ENCODE data around the gene C17orf75.

GRCh38 chr17:32323046-32323445, 18.9 kb downstream of the C17orf75 start:
- TF ChIP-seq, protein P1, sequence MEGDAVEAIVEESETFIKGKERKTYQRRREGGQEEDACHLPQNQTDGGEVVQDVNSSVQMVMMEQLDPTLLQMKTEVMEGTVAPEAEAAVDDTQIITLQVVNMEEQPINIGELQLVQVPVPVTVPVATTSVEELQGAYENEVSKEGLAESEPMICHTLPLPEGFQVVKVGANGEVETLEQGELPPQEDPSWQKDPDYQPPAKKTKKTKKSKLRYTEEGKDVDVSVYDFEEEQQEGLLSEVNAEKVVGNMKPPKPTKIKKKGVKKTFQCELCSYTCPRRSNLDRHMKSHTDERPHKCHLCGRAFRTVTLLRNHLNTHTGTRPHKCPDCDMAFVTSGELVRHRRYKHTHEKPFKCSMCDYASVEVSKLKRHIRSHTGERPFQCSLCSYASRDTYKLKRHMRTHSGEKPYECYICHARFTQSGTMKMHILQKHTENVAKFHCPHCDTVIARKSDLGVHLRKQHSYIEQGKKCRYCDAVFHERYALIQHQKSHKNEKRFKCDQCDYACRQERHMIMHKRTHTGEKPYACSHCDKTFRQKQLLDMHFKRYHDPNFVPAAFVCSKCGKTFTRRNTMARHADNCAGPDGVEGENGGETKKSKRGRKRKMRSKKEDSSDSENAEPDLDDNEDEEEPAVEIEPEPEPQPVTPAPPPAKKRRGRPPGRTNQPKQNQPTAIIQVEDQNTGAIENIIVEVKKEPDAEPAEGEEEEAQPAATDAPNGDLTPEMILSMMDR (IDR thresholded peaks at IDR 0.05) = no peak
- no peak for TF ChIP-seq POLR2A (IDR thresholded peaks at IDR 0.05)
